Activated CD4-positive, alpha-beta T cell treated with anti-CD3 and anti-CD28 coated beads, Interleukin-2, amount 50 U/mL, for 16 hours (primary cell): ENCODE measurements around the gene MYO7A.

Experiments used
- DNase-seq: peaks from one replicate; pipeline ENCODE4 v3.0.0-alpha.2; 2020

MYO7A gene

GRCh38 chr11:77170107-77170506 lies 42.1 kb downstream of the MYO7A start:
- no peak for DNase-seq

- DNase-seq = no peak
Measured at GRCh38 chr11:77171254-77171653, 43.2 kb downstream of the MYO7A start.

GRCh38 chr11:77171885-77172665 lies 44.0 kb downstream of the MYO7A start:
- no peak for DNase-seq

- DNase-seq = no peak
Measured at GRCh38 chr11:77172666-77172982, 44.6 kb downstream of the MYO7A start.

GRCh38 chr11:77173494-77173893 lies 45.4 kb downstream of the MYO7A start:
- DNase-seq = no peak

GRCh38 chr11:77174559-77174958 lies 46.5 kb downstream of the MYO7A start:
- no peak for DNase-seq

GRCh38 chr11:77175021-77175842 lies 47.2 kb downstream of the MYO7A start:
- no peak for DNase-seq

GRCh38 chr11:77175869-77176539 lies 48.0 kb downstream of the MYO7A start:
- no peak for DNase-seq

- DNase-seq = no peak
Measured at GRCh38 chr11:77176996-77177395, 49.0 kb downstream of the MYO7A start.

- DNase-seq = no peak
Measured at GRCh38 chr11:77178150-77178549, 50.1 kb downstream of the MYO7A start.

GRCh38 chr11:77179048-77179447 lies 51.0 kb downstream of the MYO7A start:
- DNase-seq = no peak

- no peak for DNase-seq
Measured at GRCh38 chr11:77179681-77180080, 51.6 kb downstream of the MYO7A start.

- no peak for DNase-seq
Measured at GRCh38 chr11:77180346-77180745, 52.3 kb downstream of the MYO7A start.

GRCh38 chr11:77181226-77181625 lies 53.2 kb downstream of the MYO7A start:
- DNase-seq = no peak

GRCh38 chr11:77181799-77182541 lies 53.9 kb downstream of the MYO7A start:
- no peak for DNase-seq

- no peak for DNase-seq
Measured at GRCh38 chr11:77182542-77183430, 54.7 kb downstream of the MYO7A start.

GRCh38 chr11:77183431-77183984 lies 55.5 kb downstream of the MYO7A start:
- DNase-seq = no peak

GRCh38 chr11:77184136-77184860 lies 56.3 kb downstream of the MYO7A start:
- no peak for DNase-seq

- DNase-seq = no peak
Measured at GRCh38 chr11:77186302-77186701, 58.3 kb downstream of the MYO7A start.

- no peak for DNase-seq
Measured at GRCh38 chr11:77187111-77187750, 59.2 kb downstream of the MYO7A start.
